D721Med (cell line): ENCODE measurements around the gene RPL13A.

Experiments
- DNase-seq: peaks from one replicate; pipeline ENCODE4 v3.0.0; 2011; ENCODE audit warnings: low spot score; ENCODE audit not compliant: insufficient read length
- FAIRE-seq: peaks from 2 replicates; lab custom pipeline; 2011; peaks lifted over from hg19 to GRCh38; lab: Jason Lieb, UNC
- TF ChIP-seq, protein P1 (sequence below): IDR thresholded peaks from 2 replicates; pipeline ENCODE4 v1.5.1; 2012; ENCODE audit warnings: mild to moderate bottlenecking, control low read depth; ENCODE audit not compliant: insufficient read depth; ENCODE audit errors: missing control alignments

The RPL13A gene

DNA sequence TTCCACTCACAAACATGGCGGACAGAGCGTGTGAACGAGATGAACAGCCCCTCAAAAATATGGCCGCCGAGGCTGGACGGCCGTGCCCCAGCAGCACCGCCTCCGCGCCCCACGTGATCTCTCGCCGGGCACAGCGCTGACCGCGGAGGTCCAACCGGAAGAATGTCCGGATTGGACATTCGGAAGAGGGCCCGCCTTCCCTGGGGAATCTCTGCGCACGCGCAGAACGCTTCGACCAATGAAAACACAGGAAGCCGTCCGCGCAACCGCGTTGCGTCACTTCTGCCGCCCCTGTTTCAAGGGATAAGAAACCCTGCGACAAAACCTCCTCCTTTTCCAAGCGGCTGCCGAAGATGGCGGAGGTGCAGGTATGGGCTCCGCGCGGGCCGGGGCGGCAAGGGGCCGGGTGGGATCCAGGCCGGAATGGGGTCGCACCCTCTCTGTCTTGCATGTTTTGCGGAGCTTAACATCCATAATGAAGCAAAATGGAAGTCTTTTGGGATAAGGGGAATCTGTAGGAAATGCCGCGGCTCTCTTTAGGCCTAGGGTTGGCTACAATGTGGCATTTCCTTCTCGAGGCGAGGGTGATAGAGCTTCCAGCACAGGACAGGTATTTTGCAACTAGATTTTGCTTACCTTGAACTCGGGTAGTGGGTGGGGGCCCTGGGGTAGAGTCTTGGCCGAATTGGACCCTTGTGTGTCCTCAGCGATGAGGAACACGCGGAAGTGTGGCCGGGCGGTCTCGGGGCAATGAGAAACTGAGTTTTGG lies at the start of gene RPL13A:
RPL13A (plus strand) TSS at position 332 of the 769 bp plus-strand sequence; CDS start at position 354, 22 bp downstream.
- peak; percentile 80 for DNase-seq
- TF ChIP-seq, protein P1, sequence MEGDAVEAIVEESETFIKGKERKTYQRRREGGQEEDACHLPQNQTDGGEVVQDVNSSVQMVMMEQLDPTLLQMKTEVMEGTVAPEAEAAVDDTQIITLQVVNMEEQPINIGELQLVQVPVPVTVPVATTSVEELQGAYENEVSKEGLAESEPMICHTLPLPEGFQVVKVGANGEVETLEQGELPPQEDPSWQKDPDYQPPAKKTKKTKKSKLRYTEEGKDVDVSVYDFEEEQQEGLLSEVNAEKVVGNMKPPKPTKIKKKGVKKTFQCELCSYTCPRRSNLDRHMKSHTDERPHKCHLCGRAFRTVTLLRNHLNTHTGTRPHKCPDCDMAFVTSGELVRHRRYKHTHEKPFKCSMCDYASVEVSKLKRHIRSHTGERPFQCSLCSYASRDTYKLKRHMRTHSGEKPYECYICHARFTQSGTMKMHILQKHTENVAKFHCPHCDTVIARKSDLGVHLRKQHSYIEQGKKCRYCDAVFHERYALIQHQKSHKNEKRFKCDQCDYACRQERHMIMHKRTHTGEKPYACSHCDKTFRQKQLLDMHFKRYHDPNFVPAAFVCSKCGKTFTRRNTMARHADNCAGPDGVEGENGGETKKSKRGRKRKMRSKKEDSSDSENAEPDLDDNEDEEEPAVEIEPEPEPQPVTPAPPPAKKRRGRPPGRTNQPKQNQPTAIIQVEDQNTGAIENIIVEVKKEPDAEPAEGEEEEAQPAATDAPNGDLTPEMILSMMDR = no peak
- FAIRE-seq = no peak

DNA sequence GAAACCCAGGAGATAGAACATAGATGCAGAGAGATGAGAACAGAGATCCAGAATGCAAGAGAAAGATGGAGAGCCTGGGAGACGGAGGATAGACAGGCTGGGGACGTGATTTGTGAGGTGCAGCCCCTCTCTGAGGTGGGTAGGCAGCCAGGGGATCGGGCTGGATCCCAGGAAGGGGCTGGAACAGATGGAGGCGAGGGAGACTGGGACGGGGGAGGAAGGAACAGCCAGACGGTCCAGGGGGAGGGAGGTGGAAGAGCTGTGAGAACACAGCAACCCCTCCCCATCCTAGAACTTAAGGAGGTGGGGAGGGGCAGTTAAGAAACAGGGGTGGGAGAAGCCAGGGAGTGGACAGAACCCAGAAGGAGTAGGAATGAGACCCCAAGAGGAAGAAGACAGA lies 49.1 kb upstream of the RPL13A start:
- TF ChIP-seq, protein P1 = no peak
- FAIRE-seq (no peak), DNase-seq (no peak)

DNA sequence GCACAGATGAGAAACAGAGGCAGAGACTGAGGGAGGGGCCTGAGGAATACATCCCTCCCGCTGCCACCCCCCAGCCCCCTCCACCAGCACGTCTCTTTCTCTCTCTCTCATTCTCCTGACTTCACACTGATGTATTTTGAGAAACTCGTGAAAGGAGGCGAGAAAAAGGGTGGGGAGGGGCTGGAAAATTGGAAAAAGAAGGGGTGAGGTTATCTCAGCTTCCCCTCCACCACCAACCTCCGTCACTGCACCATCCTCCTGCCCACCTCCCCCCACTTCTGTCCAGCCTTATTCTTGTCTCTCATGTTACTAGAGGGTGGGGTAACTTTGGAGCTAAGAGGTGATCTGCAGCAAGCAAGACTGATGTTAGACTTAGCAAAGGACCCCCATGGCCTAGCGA lies 47.6 kb upstream of the RPL13A start:
- DNase-seq = no peak
- FAIRE-seq = no peak
- TF ChIP-seq, protein P1 = no peak

DNA sequence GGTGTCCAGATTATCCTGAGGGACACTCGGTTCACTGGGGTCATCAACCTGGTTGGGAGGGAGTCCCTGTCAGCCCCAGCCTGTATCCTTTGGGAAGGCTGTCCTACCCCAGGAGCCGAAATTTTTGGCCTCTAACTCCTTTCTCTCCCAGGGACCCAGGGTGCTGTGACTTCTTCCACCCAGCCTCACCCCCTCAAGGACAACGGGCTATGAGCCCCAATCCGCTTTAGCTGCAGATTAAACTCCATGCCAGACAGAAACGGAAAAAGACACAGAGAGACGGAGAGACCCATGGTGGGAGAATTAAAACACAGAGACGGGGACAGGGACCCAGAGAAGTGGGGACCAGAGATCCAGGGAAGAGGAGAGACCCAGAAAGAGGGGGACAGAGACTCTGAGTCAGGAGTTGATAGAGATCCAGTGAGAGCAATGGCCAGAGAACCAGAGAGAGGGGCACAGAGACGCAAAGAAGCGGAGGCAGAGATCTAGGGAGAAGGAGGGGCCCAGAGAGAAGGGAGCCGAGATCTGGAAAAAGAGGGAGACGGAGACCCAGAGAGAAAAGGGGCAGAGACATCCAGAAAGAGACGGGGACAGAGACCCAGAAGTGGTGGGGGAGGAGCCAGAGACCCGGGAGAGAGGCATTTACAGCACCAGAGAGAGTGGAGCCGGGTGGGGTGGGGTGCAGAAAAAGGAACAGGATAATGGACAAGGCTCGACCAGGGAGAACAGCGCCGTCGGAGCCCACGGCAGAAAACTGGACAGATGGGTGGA lies 46.8 kb upstream of the RPL13A start:
- FAIRE-seq (no peak), DNase-seq (no peak)
- TF ChIP-seq, protein P1 = no peak

DNA sequence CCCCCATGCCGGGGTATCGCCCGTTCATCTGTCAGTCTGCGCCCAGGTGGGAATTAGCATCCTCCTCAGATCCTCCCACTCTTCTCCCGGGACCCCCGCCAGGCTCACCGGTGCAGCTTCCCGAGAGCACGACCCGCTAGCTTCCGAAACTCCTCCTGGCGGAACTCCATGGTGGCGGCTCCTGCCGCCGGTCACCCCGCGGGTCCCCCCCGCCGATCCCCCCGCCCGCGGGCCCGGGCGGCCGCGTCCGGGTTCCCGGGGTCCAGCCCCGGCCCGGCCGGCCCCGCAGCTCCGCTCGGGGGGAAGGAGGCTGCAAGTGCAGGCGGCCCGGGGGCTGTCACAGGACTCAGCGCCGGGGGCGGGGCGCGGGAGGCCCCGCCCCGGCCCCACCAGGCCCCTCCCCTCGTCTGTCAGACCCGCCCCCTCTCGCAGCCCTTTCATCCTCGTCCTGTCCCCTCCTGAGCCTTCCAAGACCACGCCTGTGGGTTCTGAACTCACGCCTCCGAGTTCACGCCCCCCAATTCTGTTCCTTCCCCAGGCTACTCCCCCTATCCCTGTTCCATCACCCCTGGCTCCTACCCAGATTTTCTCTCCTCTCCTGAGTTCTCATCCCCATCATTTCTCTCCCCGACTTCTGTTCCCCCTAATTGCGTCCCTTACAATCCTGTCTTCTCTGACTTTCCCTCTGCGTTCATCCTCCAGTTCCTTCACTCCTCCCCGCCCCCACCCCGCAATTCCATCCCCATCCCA lies 46.0 kb upstream of the RPL13A start, which contains the start of gene SLC17A7:
SLC17A7 (minus strand) TSS at position 318 of the 750 bp plus-strand sequence; CDS start at position 170, 148 bp downstream.
- FAIRE-seq (no peak), DNase-seq (peak; percentile 87)
- TF ChIP-seq, protein P1 = no peak

DNA sequence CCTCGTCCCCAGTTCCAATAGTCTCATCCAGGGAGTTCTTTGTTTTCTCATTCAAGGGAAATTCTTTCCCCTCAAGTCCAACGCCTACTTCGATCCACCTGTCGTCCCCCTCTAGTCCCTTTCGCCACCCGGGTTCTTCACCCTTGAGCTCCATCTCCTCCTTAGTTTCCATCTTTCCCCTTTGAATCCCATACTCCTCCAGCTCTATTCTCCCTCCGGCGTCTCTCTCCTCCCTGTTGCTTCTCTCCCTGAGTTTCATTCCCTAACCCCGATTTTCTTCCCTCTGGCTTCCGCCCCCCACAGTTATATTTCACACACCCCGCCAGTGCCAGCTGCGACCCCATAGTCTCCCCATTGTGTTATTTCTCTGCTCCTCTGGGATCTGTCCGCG lies 45.5 kb upstream of the RPL13A start:
- no peak for FAIRE-seq
- DNase-seq = no peak
- TF ChIP-seq, protein P1 = no peak
